Measurements from ENCODE around the gene SNX9.

DNA sequence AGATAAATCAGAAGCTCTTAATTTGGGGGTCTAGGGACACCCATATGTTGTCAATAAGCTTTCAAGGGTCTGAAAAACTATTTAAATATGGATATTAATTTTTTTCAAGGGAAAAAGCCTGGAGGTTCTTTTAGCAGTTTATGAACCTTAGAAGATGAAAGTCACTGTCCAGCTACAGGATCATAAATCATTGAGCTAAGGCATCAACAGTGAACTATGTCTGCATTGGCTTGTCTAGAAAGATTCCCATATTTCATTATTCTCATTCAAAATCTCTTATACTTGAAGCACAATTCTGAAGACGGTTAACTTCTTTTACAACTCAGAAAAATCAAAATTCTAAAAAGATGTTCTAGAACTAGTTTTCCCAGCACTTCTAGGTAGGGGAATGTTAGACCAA, 34.9 kb upstream of the SNX9 start:
- TF ChIP-seq TAF1 (IDR thresholded peaks at IDR 0.05; ENCODE audit: low read depth) (no peak), CREB1 (IDR thresholded peaks at IDR 0.05; ENCODE audit: low read depth) (no peak)
- TF ChIP-seq, protein P1, sequence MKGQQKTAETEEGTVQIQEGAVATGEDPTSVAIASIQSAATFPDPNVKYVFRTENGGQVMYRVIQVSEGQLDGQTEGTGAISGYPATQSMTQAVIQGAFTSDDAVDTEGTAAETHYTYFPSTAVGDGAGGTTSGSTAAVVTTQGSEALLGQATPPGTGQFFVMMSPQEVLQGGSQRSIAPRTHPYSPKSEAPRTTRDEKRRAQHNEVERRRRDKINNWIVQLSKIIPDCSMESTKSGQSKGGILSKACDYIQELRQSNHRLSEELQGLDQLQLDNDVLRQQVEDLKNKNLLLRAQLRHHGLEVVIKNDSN (IDR thresholded peaks at IDR 0.05) = no peak
- TF ChIP-seq, protein P2, sequence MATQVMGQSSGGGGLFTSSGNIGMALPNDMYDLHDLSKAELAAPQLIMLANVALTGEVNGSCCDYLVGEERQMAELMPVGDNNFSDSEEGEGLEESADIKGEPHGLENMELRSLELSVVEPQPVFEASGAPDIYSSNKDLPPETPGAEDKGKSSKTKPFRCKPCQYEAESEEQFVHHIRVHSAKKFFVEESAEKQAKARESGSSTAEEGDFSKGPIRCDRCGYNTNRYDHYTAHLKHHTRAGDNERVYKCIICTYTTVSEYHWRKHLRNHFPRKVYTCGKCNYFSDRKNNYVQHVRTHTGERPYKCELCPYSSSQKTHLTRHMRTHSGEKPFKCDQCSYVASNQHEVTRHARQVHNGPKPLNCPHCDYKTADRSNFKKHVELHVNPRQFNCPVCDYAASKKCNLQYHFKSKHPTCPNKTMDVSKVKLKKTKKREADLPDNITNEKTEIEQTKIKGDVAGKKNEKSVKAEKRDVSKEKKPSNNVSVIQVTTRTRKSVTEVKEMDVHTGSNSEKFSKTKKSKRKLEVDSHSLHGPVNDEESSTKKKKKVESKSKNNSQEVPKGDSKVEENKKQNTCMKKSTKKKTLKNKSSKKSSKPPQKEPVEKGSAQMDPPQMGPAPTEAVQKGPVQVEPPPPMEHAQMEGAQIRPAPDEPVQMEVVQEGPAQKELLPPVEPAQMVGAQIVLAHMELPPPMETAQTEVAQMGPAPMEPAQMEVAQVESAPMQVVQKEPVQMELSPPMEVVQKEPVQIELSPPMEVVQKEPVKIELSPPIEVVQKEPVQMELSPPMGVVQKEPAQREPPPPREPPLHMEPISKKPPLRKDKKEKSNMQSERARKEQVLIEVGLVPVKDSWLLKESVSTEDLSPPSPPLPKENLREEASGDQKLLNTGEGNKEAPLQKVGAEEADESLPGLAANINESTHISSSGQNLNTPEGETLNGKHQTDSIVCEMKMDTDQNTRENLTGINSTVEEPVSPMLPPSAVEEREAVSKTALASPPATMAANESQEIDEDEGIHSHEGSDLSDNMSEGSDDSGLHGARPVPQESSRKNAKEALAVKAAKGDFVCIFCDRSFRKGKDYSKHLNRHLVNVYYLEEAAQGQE (IDR thresholded peaks at IDR 0.05; ENCODE audit: low read depth) = no peak

All from Ishikawa (cell line).